ENCODE measurements around the gene UMAD1.

The UMAD1 gene

DNA sequence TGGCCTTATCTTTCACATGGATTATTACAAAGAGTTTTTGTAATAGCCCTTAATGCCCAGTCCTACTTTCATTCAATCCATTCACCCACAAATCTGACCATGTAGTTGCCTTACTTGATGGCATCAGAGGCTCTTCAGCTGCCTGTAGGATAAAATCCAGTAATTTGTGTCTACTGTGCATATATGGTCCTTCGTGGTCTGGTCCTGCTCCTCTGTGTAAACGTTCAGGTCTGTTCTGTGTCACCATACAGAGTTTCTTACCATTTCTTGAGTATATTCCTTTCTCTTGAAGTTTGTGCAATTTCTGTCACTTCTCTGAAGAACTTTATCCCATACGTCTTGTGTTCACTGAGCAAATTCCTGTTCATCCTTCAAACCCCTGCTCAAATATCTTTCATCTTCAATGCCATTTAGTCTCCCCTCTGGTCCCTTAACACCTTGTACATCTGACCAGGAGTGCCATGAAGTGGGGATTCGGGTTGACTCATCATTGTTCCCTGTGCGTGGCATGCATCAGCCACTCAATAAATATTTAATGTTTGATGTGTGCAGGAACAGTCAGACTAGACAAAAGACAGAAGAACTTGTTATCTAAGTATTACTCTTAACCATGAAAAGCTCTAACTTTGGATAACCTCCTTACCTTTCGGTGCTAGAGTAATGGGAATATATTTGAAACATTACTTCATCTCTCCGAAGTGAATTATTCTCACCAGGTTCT lies 176.4 kb downstream of the UMAD1 start:
- no peak for TF ChIP-seq EP300 (IDR thresholded peaks at IDR 0.05; ENCODE audit: borderline replicate concordance)
- TF ChIP-seq ZBTB7A (IDR thresholded peaks at IDR 0.05; ENCODE audit: low read depth): no peak
- no peak for TF ChIP-seq CEBPB (IDR thresholded peaks at IDR 0.05)
- TF ChIP-seq CREB1 (IDR thresholded peaks at IDR 0.05; ENCODE audit: low read depth): no peak
- no peak for TF ChIP-seq YY1 (IDR thresholded peaks at IDR 0.05; ENCODE audit: low read depth)
- TF ChIP-seq, protein P1, sequence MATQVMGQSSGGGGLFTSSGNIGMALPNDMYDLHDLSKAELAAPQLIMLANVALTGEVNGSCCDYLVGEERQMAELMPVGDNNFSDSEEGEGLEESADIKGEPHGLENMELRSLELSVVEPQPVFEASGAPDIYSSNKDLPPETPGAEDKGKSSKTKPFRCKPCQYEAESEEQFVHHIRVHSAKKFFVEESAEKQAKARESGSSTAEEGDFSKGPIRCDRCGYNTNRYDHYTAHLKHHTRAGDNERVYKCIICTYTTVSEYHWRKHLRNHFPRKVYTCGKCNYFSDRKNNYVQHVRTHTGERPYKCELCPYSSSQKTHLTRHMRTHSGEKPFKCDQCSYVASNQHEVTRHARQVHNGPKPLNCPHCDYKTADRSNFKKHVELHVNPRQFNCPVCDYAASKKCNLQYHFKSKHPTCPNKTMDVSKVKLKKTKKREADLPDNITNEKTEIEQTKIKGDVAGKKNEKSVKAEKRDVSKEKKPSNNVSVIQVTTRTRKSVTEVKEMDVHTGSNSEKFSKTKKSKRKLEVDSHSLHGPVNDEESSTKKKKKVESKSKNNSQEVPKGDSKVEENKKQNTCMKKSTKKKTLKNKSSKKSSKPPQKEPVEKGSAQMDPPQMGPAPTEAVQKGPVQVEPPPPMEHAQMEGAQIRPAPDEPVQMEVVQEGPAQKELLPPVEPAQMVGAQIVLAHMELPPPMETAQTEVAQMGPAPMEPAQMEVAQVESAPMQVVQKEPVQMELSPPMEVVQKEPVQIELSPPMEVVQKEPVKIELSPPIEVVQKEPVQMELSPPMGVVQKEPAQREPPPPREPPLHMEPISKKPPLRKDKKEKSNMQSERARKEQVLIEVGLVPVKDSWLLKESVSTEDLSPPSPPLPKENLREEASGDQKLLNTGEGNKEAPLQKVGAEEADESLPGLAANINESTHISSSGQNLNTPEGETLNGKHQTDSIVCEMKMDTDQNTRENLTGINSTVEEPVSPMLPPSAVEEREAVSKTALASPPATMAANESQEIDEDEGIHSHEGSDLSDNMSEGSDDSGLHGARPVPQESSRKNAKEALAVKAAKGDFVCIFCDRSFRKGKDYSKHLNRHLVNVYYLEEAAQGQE (IDR thresholded peaks at IDR 0.05; ENCODE audit: low read depth): no peak
- TF ChIP-seq TAF1 (IDR thresholded peaks at IDR 0.05; ENCODE audit: low read depth): no peak
- TF ChIP-seq, protein P2, sequence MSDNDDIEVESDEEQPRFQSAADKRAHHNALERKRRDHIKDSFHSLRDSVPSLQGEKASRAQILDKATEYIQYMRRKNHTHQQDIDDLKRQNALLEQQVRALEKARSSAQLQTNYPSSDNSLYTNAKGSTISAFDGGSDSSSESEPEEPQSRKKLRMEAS (IDR thresholded peaks at IDR 0.05): no peak
- TF ChIP-seq RAD21 (IDR thresholded peaks at IDR 0.05; ENCODE audit: low read depth): no peak
- TF ChIP-seq NFIC (IDR thresholded peaks at IDR 0.05): no peak

DNA sequence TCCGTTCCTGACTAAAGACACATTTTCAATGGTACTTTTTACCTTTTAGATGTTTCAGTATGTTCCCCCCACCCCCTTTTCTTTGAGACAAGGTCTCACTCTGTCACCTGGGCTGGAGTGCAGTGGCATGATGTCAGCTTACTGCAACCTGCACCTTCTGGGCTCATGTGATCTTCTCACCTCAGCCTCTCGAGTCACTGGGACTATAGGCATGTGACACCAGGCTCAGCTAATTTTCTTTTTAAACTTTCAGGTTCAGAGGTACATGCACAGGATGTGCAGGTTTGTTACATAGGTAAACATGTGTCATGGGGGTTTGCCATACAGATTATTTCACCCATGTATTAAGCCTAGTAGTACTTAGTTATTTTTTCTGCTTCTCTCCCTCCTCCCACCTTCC lies 177.2 kb downstream of the UMAD1 start:
- TF ChIP-seq, protein P3, sequence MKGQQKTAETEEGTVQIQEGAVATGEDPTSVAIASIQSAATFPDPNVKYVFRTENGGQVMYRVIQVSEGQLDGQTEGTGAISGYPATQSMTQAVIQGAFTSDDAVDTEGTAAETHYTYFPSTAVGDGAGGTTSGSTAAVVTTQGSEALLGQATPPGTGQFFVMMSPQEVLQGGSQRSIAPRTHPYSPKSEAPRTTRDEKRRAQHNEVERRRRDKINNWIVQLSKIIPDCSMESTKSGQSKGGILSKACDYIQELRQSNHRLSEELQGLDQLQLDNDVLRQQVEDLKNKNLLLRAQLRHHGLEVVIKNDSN (IDR thresholded peaks at IDR 0.05): no peak

DNA sequence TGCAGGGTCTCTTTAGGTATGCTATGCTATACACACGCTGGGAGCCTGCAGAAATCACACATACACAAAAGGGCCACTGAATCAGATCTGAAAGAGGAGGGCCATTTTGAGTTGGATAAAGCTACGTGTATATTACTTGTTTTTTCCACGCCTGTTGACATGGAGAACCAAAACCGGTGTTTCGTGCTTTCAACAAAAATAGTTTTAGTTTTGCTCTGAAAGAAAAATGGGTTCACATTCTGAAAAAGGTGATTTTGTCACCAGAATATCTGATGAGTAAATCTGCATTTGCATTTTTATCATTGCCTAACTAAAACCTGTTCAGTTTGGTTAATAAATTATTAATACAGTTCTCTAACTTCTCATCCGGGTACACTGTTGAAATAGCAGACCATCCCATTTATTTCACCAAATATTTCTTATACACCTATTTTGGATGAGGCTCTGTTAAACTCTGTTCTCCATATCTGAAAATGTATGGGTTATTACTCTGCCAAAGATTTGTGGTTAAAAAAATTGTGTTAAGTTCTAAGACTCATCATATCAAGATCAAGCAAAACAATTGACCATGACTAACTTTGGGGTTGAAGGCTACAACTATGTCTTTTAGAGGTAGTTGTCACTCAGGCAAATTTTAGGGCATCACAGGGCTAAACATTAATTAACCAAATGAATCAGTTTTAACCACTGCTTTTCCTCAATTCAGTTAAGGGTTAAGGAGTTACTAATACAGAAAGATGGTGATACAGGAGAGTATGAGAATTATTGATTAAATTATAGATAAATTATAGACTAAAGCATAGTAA lies 179.1 kb downstream of the UMAD1 start:
- TF ChIP-seq YY1 (IDR thresholded peaks at IDR 0.05; ENCODE audit: low read depth) (no peak), TCF12 (IDR thresholded peaks at IDR 0.05; ENCODE audit: low read depth) (no peak), RAD21 (IDR thresholded peaks at IDR 0.05; ENCODE audit: low read depth) (no peak), EGR1 (IDR thresholded peaks at IDR 0.05) (no peak), CREB1 (IDR thresholded peaks at IDR 0.05; ENCODE audit: low read depth) (no peak), ZBTB7A (IDR thresholded peaks at IDR 0.05; ENCODE audit: low read depth) (no peak)

DNA sequence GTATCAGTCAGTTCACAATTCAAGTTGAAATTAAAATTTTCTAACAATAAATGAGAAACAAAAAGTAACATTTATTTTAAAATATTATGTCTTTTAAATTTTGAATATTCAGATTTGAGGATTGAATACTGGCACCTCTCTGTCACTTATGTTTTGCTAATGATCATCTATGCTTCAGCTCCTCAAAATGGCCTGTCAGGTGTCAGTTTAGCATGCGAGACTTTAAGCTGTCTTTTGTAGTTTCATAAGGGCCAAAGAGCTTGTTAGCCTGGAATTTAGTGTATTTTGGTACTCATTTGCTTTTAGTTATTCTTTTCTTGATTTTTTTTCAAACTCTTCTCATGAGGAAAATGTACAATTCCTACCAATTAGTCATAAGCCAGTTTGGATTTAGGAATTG lies 179.9 kb downstream of the UMAD1 start:
- TF ChIP-seq TCF12 (IDR thresholded peaks at IDR 0.05; ENCODE audit: low read depth): no peak
- no peak for TF ChIP-seq TEAD4 (IDR thresholded peaks at IDR 0.05)
- TF ChIP-seq EGR1 (IDR thresholded peaks at IDR 0.05): no peak
- TF ChIP-seq YY1 (IDR thresholded peaks at IDR 0.05; ENCODE audit: low read depth): no peak
- no peak for TF ChIP-seq CEBPB (IDR thresholded peaks at IDR 0.05)
- TF ChIP-seq RAD21 (IDR thresholded peaks at IDR 0.05; ENCODE audit: low read depth): no peak

DNA sequence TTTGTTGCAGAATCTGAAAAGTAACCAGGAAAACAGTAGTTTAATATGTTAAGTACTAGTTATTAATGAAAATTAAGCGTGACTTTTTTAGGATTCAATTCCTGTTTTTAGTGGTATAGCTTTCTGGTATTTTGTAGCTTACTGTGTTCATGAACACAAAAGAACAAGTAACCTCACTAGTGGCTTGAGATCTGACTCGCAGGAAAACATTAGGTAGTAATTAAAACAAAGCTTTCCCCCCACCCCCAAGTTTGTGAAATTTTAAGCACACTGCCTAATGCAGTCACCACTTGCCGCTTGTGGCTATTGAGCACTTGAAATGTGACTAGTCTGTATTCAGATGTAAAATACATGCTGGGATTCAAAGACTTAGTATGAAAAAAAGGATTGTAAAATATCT lies 180.4 kb downstream of the UMAD1 start:
- TF ChIP-seq, protein P1 (IDR thresholded peaks at IDR 0.05; ENCODE audit: low read depth): no peak
- TF ChIP-seq, protein P3 (IDR thresholded peaks at IDR 0.05): no peak
- TF ChIP-seq CEBPB (IDR thresholded peaks at IDR 0.05): no peak
- no peak for TF ChIP-seq NFIC (IDR thresholded peaks at IDR 0.05)
- no peak for TF ChIP-seq TCF12 (IDR thresholded peaks at IDR 0.05; ENCODE audit: low read depth)
- no peak for TF ChIP-seq EGR1 (IDR thresholded peaks at IDR 0.05)
- no peak for TF ChIP-seq YY1 (IDR thresholded peaks at IDR 0.05; ENCODE audit: low read depth)
- TF ChIP-seq, protein P2 (IDR thresholded peaks at IDR 0.05): no peak
- TF ChIP-seq CREB1 (IDR thresholded peaks at IDR 0.05; ENCODE audit: low read depth): no peak
- no peak for TF ChIP-seq FOXM1 (IDR thresholded peaks at IDR 0.05; ENCODE audit: borderline replicate concordance, low read depth)
- no peak for TF ChIP-seq ZBTB7A (IDR thresholded peaks at IDR 0.05; ENCODE audit: low read depth)
- no peak for TF ChIP-seq TAF1 (IDR thresholded peaks at IDR 0.05; ENCODE audit: low read depth)
- TF ChIP-seq EP300 (IDR thresholded peaks at IDR 0.05; ENCODE audit: borderline replicate concordance): no peak
- TF ChIP-seq RAD21 (IDR thresholded peaks at IDR 0.05; ENCODE audit: low read depth): no peak
- TF ChIP-seq TEAD4 (IDR thresholded peaks at IDR 0.05): no peak

DNA sequence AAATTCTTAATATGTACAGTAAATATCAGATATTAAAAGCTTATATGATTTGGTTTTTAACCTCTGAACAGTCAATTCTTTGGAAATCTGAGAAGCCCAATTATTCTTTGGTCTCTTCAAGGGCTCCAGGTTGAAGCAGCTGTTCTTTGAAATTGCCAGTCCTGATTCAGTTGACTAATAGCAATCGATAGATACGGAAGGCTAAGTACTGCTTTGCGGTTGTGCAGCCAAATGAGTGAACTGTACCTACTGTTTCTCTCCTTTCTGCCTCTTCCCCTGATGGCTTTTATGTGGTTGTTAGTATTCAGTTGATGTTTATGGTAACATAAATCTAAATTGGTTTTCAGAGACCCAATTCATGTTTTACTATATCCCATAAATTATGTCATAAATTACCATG lies 181.0 kb downstream of the UMAD1 start:
- TF ChIP-seq ZBTB7A (IDR thresholded peaks at IDR 0.05; ENCODE audit: low read depth): no peak
- TF ChIP-seq, protein P3 (IDR thresholded peaks at IDR 0.05): no peak
- TF ChIP-seq FOXM1 (IDR thresholded peaks at IDR 0.05; ENCODE audit: borderline replicate concordance, low read depth): no peak

Data from Ishikawa (cell line).